ENCODE data around the gene REST.
A peak's percentile ranks its signal among the peaks of the same experiment; 100 is the strongest.
"Not testable (repeated sequence)": the region's sequence is repeated elsewhere in the genome, so short reads cannot be mapped to it uniquely, and the experiment has no call there.

Gene REST

DNA sequence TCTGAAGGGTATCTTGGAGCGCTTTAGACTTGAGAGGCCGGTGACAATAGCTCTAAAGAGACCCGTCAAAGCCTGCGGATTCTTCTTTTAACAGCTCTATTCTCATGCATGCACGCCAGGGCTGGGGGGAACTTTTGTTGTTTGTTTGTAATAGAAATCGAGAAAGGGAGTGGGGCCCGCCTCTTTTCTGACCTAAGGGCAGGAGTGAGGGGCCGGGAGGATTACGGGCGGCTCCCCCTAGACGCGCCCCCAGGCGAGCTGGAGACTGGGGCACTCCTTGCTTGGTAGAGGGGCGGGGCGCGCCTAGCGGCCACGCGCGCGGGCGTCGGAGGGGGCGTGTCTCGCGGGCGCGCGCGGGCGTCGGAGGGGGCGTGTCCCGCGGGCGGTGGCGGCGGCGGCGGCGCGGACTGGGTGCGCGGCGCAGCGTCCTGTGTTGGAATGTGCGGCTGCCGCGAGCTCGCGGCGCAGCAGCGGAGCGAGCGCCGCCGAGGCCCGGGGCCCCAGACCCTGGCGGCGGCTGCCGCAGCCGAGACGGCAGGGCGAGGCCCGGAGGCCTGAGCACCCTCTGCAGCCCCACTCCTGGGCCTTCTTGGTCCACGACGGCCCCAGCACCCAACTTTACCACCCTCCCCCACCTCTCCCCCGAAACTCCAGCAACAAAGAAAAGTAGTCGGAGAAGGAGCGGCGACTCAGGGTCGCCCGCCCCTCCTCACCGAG is at the start of gene REST:
Gene REST (plus strand): TSS at position 412 of the 717 bp plus-strand sequence. CDS start 2,739 bp downstream, outside the sequence.
- peak; percentile 85 for DNase-seq

- DNase-seq = no peak
Measured at GRCh38 chr4:56859841-56860240, 47.9 kb upstream of the REST start.

- DNase-seq = no peak
Measured at GRCh38 chr4:56860781-56861180, 46.9 kb upstream of the REST start.

GRCh38 chr4:56861360-56861759 is 46.3 kb upstream of the REST start:
- no peak for DNase-seq

DNA sequence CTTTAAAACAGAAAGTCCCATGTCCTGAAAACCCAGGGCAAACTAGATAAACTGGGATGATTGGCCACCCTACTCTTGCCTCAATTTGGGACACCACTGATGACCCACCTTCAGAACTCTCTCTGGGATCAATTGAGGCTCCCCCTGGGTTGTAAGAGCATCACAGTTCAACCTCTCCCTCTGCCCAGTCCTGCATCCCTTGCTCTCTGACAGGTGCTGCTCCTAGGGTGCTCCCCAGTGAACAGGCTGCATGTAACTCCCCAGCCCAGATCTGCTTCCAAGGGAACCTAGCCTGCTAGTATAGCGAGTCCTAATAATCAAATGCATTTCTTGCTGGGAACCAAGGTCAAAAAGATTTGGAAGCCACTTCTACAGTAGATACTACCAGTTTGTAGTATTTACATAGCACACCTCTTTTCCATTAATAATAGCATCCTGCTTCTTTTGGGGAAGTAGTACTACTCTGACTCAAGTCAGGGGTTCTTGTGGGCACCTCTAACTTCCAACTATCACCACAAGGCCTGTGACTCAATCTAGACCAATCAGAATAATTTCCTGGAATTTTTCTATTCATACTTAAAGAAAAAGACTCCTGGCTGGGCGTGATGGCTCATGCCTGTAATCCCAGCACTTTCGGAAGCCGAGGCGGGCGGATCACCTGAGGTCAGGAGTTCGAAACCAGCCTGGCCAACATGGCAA is 44.1 kb upstream of the REST start:
- DNase-seq = peak; percentile 13

DNA sequence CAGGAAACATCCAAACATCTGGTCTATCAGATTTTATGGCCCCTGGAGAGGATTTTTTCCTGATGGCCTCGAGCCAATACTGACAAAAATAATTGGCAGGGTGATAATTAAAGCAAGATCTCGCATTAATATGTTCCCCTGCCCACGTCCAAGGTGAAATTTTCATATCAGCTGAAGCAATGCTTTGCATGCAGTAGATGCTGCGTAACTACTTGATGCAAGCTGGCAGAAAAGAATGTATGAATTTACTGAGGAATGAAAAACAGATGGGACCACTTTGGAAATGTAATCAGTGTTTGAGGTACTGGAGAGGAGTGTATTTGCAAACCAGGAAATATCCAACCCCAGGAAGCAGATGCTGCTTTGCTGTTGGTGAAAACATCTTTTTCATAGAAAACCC is 36.8 kb upstream of the REST start:
- DNase-seq = no peak

- no peak for DNase-seq
Measured at GRCh38 chr4:56871371-56871866, 36.3 kb upstream of the REST start.

GRCh38 chr4:56874166-56874565 is 33.5 kb upstream of the REST start:
- no peak for DNase-seq

DNA sequence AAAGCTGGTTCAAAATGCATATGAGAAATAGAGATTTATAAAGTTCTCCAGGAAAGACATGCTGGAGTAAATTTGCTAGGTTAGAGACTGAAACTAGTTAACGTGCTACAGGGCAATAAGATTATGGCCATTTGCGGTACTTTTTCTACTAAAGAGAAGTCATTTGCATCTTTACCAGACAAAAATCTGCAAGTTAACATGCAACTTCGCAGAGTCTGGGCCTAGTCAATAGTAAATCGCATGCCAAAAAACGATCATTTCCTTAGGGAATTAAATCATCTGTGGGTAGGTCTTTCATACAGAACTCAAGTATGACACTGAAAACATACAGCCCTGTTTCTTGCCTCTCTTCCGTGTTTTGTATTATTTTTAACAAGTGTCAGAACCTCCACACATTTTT is 32.8 kb upstream of the REST start:
- no peak for DNase-seq

GRCh38 chr4:56876264-56876663 is 31.4 kb upstream of the REST start:
- no peak for DNase-seq

DNA sequence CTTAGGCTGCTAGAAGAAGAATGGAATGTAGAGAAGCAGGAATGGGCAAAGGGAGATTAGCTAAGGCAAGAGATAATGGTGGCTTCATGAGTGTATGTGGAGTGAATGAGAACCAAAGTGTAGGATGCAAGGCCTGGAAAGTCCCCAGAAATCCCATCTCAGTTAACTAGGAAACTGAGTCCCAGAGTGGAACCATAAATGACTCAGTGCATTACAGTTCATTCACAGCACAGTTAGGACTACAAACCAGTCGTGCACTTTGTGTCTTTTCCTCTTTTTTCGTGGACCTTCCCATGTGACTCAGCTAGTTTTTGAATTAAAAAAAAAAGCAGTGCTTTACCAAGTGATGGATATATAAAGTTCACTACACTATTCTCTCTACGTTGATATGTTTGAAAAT is 27.7 kb upstream of the REST start:
- DNase-seq = no peak

DNA sequence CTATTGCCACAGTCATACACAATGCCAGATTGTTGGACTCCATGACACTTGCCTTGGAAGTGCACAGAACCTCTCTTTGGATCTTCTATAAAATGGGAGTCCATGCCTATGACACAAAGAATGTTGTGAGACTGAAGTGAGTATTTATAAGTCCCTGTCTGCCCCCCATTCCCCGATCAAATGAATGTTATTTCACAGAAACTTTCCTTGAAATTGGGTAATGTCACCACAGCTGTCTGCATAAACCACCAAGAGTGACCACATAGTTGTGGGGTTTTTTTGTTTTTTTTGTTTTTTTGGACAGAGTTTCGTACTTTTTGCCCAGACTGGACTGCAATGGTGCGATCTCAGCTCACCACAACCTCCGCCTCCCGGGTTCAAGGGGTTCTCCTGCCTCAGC is 27.1 kb upstream of the REST start:
- no peak for DNase-seq

- DNase-seq = not testable (repeated sequence)
Measured at GRCh38 chr4:56884511-56884910, 23.2 kb upstream of the REST start.

DNA sequence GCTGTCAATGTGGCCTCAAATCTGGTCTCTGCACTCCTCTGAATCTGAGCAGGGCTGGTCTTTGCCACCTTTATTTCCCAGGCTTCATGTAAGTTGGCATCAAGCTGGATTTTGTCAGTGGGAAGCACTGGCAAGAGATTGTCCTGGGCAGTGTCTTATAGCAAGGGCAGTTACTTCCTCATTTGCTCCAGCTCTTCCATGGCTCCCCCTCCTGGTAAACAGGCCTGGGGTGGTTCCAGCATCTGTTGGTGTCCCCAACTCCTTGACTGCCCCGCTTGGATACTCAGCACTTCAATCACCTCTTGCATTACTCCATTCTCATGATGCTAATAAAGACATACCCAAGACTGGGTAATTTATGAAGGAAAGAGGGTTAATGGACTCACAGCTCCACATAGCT is 15.0 kb upstream of the REST start:
- no peak for DNase-seq

DNA sequence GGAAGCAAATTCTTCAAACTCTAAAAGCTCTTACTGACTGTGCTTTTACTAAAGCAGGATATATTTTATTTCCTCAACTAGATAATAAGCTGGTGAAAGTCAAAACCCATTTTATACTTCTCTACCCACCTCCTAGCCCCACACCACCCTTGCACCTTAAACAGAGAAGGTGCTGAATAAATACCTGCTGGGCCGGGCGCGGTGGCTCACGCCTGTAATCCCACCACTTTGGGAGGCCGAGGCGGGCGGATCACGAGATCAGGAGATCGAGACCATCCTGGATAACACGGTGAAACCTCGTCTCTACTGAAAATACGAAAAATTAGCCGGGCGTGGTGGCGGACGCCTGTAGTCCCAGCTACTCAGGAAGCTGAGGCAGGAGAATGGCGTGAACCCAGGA is 9.9 kb upstream of the REST start:
- DNase-seq = not testable (repeated sequence)

GRCh38 chr4:56900186-56900585 is 7.5 kb upstream of the REST start:
- DNase-seq = not testable (repeated sequence)

GRCh38 chr4:56902703-56903102 is 5.0 kb upstream of the REST start:
- no peak for DNase-seq

DNA sequence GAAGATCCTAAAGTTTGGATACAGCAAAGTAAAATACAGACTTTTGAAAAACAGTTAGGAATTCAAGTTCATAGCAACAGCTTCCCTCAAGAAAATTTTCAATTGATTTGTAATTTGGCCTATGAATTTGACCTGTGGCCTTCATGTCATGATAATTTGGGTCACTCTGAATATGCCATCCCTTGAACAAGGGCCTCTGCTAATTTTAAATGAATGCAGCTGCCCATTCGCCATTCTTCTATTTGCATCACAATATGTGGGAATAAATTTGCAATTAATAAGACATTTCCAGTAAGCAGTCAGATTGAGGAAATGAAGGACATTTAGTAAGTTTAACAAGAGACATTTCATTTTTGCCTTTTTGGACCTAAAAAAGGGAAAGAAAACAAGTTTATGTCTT is 1.9 kb upstream of the REST start:
- no peak for DNase-seq

- peak; percentile 17 for DNase-seq
Measured at GRCh38 chr4:56906489-56907393, 959 bp upstream of the REST start.

GRCh38 chr4:56908206-56909085 is 746 bp downstream of the REST start:
- DNase-seq = peak; percentile 80

DNA sequence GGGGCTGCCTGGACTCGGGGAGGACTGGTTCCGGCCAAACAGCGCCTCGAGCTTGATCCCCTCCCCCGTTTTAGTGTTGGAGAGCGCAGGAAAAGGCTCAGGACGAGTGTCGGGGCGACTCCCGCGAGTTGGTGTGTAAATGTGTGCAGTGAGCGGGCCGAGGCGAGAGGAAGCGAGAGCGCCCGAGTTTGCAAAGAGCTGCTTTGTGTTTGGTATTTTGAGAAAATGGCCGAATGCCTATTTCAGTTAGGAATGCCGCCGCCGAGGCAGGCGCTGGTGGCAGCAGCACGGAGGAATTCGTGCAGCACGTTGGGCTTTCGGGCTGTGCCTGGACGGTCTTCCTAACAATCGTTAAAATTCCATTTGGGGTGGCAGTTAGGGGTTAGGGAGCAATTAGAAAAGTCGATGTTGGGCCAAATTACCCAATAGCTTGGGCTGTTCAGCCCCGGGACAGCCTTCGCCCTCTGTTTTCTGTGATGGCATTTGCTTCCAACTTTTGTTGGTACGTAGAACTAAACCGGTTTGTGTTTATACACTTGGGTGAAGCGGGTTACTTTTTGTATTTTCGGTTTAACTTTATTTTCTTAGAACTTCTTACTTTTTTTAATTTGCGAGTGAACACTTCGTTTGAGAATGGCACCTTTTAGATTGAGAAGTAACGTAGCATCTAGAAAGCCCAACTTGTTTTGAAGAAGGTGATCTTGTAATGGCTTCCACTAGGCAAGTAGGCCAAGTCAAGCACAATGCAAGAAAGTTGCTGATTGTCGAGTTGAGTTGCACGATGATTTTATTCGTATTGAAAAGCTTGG is 1.6 kb downstream of the REST start:
- peak; percentile 68 for DNase-seq
